GM21786 (cell line): ENCODE measurements around the gene LCN15.

Experiments
- ATAC-seq: cut with Tn5 transposase; IDR thresholded peaks from one replicate; pipeline ENCODE4 v1.9.1; 2021; ENCODE audit not compliant: unreplicated experiment

LCN15 gene

GRCh38 chr9:136741883-136742571 is 22.3 kb downstream of the LCN15 start:
- ATAC-seq: no peak

GRCh38 chr9:136740971-136741882 is 23.1 kb downstream of the LCN15 start:
- ATAC-seq: no peak

GRCh38 chr9:136740491-136740890 is 23.8 kb downstream of the LCN15 start:
- no peak for ATAC-seq

- ATAC-seq: no peak
Measured at GRCh38 chr9:136740069-136740468, 24.2 kb downstream of the LCN15 start.

GRCh38 chr9:136739509-136739908 is 24.8 kb downstream of the LCN15 start:
- ATAC-seq: no peak

GRCh38 chr9:136738960-136739359 is 25.4 kb downstream of the LCN15 start:
- ATAC-seq: no peak

GRCh38 chr9:136735812-136736480 is 28.4 kb downstream of the LCN15 start:
- no peak for ATAC-seq

- no peak for ATAC-seq
Measured at GRCh38 chr9:136734837-136735496, 29.4 kb downstream of the LCN15 start.

- ATAC-seq: no peak
Measured at GRCh38 chr9:136733611-136734010, 30.7 kb downstream of the LCN15 start.

GRCh38 chr9:136732444-136733178 is 31.7 kb downstream of the LCN15 start:
- no peak for ATAC-seq

- no peak for ATAC-seq
Measured at GRCh38 chr9:136729926-136730325, 34.4 kb downstream of the LCN15 start.

GRCh38 chr9:136729144-136729543 is 35.2 kb downstream of the LCN15 start:
- no peak for ATAC-seq

GRCh38 chr9:136728548-136729123 is 35.7 kb downstream of the LCN15 start:
- ATAC-seq: peak; percentile 12

GRCh38 chr9:136728080-136728547 is 36.2 kb downstream of the LCN15 start:
- peak; percentile 69 for ATAC-seq

- ATAC-seq: no peak
Measured at GRCh38 chr9:136726631-136727191, 37.6 kb downstream of the LCN15 start.

- no peak for ATAC-seq
Measured at GRCh38 chr9:136726118-136726517, 38.2 kb downstream of the LCN15 start.

- no peak for ATAC-seq
Measured at GRCh38 chr9:136725612-136726011, 38.7 kb downstream of the LCN15 start.

GRCh38 chr9:136724772-136725171 is 39.5 kb downstream of the LCN15 start:
- ATAC-seq: no peak

GRCh38 chr9:136723989-136724388 is 40.3 kb downstream of the LCN15 start:
- ATAC-seq: no peak
